Epithelial cell of prostate (primary cell): Measurements from ENCODE around the gene POLE.

ENCODE experiments used
- DNase-seq: peaks from one replicate; pipeline ENCODE4 v3.0.0-alpha.2; 2011; ENCODE audit warnings: low read depth, low spot score
- H3K27ac ChIP-seq: fragments of 450-650 bp; 2 replicates; pipeline ENCODE4 v1.5.1; 2017; ENCODE audit warnings: mild to moderate bottlenecking

Gene POLE

GRCh38 chr12:132677492-132677891 is 9.7 kb downstream of the POLE start:
- H3K27ac ChIP-seq: no peak overlapping the region
- no peak for DNase-seq

DNA sequence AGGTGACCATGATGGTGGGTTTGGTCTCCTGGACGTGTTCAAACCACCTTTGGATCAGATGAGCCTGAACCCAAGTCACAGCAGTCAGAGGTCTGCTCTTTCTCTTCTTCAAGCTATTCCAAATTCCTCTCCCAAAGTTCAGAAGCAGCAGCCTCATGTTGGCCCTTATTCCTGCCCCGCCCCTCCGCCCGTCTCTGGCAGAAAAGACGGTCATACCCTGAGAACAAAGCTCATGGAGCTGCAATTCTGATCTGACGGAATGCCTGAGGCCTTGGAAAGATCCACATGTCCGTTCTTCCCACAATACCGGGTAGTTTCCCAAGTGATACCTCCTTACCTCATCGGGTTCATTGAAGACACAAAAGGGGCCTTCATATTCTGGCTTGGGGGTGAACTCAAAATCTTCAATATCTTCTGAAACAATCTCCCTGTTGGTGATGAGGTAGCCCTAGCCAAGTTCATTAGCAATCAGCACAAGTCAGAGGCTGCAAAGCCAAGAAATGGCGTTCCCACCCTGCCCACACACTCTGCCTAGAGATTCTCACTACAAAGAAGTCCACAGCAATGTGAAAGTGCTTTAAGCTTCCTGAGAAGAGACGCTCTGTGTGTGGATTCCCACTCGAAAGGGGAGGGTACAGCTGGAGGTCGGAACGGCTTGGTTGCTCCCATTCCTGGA is 11.2 kb downstream of the POLE start:
- H3K27ac ChIP-seq: no peak overlapping the region
- DNase-seq: no peak

DNA sequence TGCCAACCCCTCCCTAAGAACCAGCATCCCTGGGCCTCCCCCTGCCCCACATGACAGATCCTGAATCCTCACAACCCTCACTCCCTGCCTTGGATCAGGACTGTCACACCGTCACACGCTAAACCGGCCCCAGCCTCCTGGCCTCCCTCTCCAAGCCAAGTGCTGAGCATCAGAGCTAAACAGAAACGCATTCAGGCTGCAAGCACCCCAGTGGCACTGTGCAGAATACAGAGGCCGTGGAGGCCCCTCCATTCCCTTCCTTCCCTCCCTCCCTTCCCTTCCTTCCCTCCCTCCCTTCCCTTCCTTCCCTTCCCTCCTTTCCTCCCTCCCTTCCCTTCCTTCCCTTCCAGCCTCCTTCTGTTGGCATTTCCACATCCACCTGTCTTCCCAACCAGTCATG is 12.6 kb downstream of the POLE start:
- DNase-seq: no peak

DNA sequence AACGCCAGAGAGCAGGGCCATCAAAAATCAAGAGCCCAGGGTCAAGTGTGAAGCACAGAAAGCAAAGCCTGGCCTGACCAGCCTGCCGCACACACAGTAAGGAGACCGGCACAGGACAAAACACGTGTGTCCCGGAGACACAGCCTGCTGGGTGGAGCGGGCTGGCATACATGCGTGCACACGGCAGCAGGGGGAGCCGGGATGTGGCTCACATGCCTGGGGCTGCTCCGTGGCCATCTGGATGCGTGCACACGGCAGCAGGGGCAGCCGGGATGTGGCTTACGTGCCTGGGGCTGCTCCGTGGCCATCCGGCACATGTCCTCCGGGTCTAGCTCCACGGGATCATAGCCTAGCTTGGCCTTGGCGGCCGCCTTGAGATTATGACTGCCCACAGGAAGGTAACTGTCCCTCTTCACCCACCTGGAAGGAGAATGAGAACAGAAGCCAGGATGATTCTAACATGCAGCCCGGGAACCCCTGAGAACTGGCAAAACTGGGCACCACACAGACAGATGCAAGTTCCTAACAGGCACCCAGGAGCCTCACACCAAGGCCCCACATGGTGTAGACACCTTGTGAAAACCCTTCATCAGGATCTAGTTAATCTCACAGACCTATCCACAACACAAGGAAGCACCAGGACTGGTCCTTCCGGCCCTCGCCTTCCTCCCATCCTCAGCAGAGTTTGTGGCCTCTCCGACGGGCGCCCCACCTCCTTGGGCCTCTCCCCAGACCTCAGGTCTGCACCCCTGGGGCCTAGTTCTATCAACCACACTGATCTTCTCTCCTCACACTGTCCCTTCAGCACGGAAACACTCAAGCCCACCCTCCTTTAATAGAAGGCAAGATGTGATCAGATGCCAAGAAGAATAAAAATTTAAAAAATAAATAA is 13.6 kb downstream of the POLE start:
- no peak overlapping the region for H3K27ac ChIP-seq
- DNase-seq: no peak

More for the DNA sequence above, 12.6 kb downstream of the POLE start:
- H3K27ac ChIP-seq: no peak overlapping the region

- H3K27ac ChIP-seq: no peak overlapping the region
- DNase-seq: no peak
Observed at GRCh38 chr12:132672678-132673077, 14.5 kb downstream of the POLE start.

GRCh38 chr12:132672116-132672515 is 15.0 kb downstream of the POLE start:
- DNase-seq: no peak
- no peak overlapping the region for H3K27ac ChIP-seq

DNA sequence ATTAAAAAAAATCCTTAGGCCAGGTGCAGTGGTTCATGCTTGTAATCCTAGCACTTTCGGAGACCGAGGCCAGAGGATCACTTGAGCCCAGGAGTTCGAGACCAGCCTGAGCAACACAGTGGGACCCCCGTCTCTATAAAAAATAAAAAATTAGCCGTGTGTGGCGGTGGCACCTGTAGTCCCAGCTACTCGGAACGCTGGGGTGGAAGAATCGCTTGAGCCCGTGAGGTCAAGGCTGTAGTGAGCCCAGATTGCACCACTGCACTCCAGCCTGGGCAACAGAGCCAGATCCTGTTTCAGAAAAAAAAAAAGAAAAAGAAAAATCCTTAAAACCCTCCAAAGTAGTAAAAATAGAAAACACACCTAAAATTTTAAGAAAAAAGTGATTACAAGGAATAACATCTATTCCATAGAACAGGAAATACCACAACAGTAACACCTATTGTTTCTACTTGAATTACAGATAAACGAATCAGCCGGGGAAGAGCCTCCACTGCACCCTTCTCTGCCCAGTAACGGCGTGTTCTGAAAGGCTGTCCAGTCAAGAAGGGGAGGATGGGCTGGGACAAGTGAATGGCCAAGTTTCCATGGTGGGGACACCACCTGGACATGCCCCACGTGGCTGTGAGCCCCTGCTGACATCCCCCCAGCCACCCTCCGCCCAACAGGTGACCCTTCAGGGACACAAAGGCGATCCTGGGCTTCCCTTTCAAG is 17.8 kb downstream of the POLE start:
- H3K27ac ChIP-seq: no peak overlapping the region
- DNase-seq: no peak

DNA sequence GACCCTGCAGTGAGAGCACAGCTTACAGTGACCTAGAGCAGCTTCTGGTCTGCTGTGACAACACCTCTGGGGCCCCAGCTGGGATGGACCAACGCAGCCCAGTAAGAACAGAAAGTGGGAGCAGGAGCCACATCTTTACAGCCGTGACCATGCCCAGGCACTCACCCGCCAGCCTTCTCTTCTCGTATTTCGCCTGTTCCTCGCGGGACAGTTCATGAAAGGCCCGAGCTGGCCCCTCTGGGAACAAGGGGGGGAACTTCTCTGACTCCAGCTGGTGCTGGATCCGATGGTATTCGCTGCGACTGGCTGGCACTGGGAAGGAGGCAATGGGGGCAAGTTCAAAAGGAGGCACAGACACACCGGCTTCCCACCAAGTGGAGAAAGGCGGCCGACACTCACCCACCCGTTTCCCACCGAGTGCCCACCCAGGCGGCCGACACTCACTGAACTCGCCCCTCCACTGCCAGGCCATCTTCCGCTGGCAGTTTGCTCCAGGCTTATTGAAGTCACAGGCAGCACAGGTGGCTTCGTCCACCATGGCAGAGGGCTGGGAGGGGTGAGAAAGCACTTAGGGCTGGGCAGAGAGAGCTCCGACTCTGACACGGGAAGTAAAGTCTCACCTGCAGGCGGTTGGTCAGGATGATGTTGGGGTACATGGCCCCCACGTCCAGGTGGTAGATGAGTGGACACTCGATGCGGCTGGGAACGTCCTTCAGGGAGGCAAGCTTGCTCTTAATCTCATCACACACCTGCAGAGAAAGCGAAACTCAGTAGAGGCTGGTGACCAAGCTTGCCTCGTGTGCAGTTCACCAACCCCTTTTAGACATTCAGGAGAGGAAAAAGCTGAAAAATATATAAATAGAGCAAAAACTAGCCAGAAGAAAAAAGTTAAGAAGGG is 18.7 kb downstream of the POLE start:
- no peak for DNase-seq

GRCh38 chr12:132665794-132666193 is 21.3 kb downstream of the POLE start:
- H3K27ac ChIP-seq: no peak overlapping the region
- DNase-seq: no peak

More for the DNA sequence above, 18.7 kb downstream of the POLE start:
- no peak overlapping the region for H3K27ac ChIP-seq

GRCh38 chr12:132665149-132665491 is 22.0 kb downstream of the POLE start:
- no peak for DNase-seq
- no peak overlapping the region for H3K27ac ChIP-seq

DNA sequence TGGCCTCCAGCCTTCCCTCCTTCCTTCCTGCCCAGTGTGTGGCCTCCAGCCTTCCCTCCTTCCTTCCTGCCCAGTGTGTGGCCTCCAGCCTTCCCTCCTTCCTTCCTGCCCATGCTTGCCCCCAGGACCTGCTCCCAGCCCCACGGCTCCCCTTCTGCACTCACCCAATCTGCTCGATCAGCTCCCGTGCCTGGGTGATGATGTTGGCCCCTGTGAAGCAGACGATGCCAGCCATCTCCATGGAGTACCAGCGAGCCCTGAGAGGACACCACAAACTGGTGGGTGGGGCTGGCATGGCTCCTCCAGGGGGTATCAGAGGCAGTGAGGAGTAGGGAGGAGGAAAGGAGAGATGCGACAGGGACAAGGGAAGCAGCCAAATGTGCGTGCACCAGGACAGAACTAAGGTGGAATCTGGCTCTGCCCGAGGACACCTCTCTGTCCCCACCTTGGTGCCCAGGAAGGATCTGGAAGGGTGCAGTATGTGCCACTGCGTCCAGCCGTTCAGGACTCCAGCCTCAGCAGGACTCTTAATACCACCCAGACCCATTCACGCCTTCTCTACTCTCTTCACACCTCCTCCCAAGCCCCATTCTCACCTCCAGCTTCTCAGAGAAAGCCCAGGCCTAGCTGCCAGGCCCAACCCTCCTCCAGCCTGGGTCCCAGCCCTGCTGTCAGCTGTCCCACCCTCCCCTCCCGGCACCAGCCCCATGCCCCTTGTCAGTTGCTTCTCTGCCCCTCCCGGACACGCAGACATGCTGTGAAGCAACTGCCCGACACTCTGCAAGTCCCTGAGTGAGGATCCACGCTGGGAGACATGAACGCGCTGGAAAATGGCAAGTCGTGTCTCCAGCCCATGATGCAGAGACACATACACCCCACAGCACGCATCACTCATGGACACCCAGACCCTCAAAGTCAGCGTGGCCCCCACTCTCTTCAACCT is 22.7 kb downstream of the POLE start:
- no peak overlapping the region for H3K27ac ChIP-seq
- DNase-seq: no peak

DNA sequence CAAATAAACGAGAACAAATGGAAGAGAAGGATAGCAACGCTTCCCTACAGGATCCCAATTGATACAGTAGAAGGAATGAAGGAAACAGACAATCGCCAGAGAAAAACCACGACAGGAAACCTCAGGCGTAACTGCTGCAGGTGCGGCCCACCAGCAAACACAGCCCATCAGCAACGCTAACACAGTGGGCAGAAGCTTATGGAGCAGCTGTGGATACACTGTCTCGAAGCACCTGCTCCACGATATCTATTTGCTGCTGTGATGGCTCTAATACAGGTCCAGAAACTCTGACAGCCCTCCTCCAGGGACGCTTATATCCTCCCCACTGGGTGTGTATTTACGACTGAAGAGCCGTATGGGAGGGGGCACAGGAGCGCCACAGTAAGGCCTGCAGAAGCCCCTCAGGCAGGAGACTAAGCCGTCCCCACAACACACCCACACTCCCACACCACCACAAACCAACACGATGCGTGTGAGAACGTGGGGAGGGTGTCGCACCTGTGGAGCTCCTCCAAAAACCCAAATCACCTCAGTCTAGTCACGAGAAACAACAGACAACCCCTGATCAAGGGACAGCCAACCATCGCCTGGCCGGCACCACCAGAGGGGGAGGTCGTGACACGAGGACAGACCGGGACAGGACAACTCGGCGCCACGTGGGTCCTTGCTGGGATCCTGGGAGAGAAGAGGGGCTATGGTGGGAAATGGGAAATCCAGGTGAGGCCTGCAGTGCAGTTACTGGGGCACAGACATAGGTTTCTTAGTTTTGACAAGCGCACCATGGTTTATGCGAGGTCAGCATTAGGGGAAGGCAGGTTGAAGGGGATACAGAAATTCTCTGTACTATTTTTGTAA is 24.0 kb downstream of the POLE start:
- DNase-seq: no peak
- no peak overlapping the region for H3K27ac ChIP-seq

GRCh38 chr12:132661972-132662371 is 25.2 kb downstream of the POLE start:
- no peak overlapping the region for H3K27ac ChIP-seq
- DNase-seq: no peak

DNA sequence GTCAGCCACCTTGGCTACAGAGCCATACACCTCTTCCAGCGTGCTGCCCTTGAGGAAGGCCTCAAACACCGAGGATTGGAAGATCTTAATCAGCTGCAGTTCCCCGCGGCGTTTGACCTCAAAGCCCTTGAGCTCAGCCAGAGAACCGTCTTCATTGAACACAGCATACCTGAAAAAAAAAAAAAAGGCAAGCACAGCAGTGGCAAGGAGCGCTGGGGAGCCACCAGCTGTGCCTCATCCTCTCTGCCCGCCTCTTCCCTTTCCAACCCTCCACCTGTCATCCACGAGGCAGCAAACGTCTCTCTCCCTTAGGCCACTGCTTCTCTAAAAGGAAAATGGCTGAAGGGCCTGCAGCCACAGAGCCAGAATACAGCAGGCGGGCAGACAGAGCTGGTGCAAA is 26.1 kb downstream of the POLE start:
- H3K27ac ChIP-seq: no peak overlapping the region

DNA sequence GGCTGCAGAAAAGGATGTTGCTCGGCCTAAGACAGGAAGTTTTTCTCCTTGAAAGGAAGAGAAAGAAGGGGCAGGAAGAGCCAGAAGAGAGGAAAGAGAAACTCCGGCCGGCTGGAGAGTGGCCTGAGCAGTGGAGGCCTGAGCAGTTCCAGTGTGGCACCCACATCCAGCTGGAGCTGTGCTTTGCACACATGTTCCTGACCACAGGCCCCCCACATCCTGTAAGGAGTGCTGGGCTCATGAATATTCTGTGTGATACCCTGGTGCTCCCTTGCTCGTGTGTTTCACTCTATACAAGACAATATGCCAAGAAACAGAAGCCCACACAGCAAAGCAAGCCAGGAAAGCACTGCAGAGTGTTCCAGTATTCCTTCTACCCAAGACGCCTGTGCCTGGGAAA is 27.1 kb downstream of the POLE start:
- no peak for DNase-seq
- no peak overlapping the region for H3K27ac ChIP-seq

More for the DNA sequence above, 26.1 kb downstream of the POLE start:
- no peak for DNase-seq

- DNase-seq: no peak
- no peak overlapping the region for H3K27ac ChIP-seq
Observed at GRCh38 chr12:132659146-132659545, 28.0 kb downstream of the POLE start.

DNA sequence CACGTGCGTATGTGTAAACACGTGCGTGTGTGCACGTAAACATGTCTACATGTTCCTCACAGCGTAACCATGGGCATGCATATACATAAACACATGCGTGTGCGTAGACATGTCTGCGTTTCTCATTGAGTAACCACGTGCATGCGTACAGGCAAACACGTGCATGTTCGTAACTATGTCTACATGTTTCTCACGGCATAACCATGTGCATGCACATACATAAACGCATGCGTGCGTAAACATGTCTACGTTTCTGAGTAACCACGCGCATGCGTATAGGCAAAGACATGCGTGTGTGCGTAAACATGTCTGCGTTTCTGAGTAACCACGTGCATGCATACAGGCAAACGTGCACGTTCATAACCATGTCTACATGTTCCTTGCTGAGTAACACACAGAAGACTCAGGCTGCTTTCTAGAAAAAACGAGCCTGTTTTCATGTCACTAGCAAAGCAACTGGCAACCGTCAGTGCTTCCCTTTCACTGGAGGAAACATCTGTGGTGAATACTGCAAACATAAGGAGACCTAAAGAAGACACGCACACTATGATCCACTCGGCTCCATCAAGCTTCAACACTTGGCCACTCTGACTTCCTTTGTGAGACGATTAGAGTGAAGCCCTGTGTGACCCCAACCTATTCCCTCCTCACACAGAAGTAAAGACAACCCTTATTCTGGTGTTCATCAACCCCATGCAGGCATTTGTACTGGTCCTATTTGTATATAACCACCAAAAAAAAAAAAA is 28.8 kb downstream of the POLE start:
- no peak overlapping the region for H3K27ac ChIP-seq
- DNase-seq: no peak
